Measurements from ENCODE around the gene LHX4.

- TF ChIP-seq SUZ12 (IDR thresholded peaks at IDR 0.05; ENCODE audit: extremely low read depth, insufficient read depth, insufficient read length) (no peak), YY1 (IDR thresholded peaks at IDR 0.05; ENCODE audit: insufficient read depth, insufficient read length) (no peak)
Measured at GRCh38 chr1:180192172-180192571, 37.9 kb upstream of the LHX4 start.

Data from NT2/D1 (cell line).